HepG2 (cell line): ENCODE measurements around the gene UCN. TPM values are rescaled to one million over a fixed set of nuclear protein-coding genes. Genes with fewer than 3 reads are reported as not detected.

Experiments
- AHR ChIP-seq: IDR thresholded peaks from 2 replicates; pipeline ENCODE4 v1.6.1; 2018; ENCODE audit warnings: missing genetic modification reagents, missing compliant biosample characterization
- ARNT2 ChIP-seq: sonication (generic); formaldehyde crosslinking; IDR thresholded peaks from 2 replicates; pipeline ENCODE4 v1.8.0; 2022; ENCODE audit warnings: mild to moderate bottlenecking, low read depth, missing genetic modification reagents, moderate library complexity
- BORCS8-MEF2B ChIP-seq: sonication (generic); formaldehyde crosslinking; IDR thresholded peaks from 2 replicates; pipeline ENCODE4 v1.8.0; 2022; ENCODE audit warnings: mild to moderate bottlenecking, missing genetic modification reagents
- CHD4 ChIP-seq: fragments of 200-600 bp; sonication (generic); IDR thresholded peaks from 2 replicates; pipeline ENCODE4 v1.7.0; 2017; ENCODE audit warnings: mild to moderate bottlenecking, low read length, borderline replicate concordance
- CREB1 ChIP-seq, 2 experiments: fragments of 450-650 bp in 1 of 2; IDR thresholded peaks; 2 replicates each; pipeline ENCODE4 v1.6.1; 2016 to 2017; ENCODE audit warnings: control low read depth in 1 of 2, mild to moderate bottlenecking in 1 of 2, missing compliant biosample characterization in 1 of 2, missing genetic modification characterization in 1 of 2
- ERF ChIP-seq: IDR thresholded peaks from 2 replicates; pipeline ENCODE4 v1.6.1; 2018; ENCODE audit warnings: missing biosample characterization, missing genetic modification reagents
- FOXJ3 ChIP-seq: sonication (generic); formaldehyde crosslinking; IDR thresholded peaks from 2 replicates; pipeline ENCODE4 v1.4.0; 2020; ENCODE audit warnings: missing genetic modification reagents, mild to moderate bottlenecking, borderline replicate concordance
- HNRNPLL ChIP-seq: fragments of 200-400 bp; formaldehyde crosslinking; IDR thresholded peaks from 2 replicates; pipeline ENCODE4 v1.6.1; 2017; ENCODE audit warnings: mild to moderate bottlenecking, low read depth, low read length; ENCODE audit not compliant: poor library complexity, severe bottlenecking
- NFKBIZ ChIP-seq: IDR thresholded peaks from 2 replicates; pipeline ENCODE4 v1.6.1; 2018; ENCODE audit warnings: missing genetic modification reagents, missing compliant biosample characterization
- RELA ChIP-seq: sonication (generic); formaldehyde crosslinking; IDR thresholded peaks from 2 replicates; pipeline ENCODE4 v1.4.0; 2020; ENCODE audit warnings: missing genetic modification reagents
- STAG1 ChIP-seq: sonication (generic); formaldehyde crosslinking; IDR thresholded peaks from 2 replicates; pipeline ENCODE4 v1.4.0; 2020; ENCODE audit warnings: missing genetic modification reagents
- ZNF251 ChIP-seq: sonication (generic); formaldehyde crosslinking; IDR thresholded peaks from 2 replicates; pipeline ENCODE4 v1.9.0; 2021; ENCODE audit warnings: mild to moderate bottlenecking, missing genetic modification reagents
- ZNF33B ChIP-seq: sonication (generic); formaldehyde crosslinking; IDR thresholded peaks from 2 replicates; pipeline ENCODE4 v1.5.1; 2020; ENCODE audit warnings: mild to moderate bottlenecking, missing genetic modification reagents
- ZNF451 ChIP-seq: sonication (generic); formaldehyde crosslinking; IDR thresholded peaks from 2 replicates; pipeline ENCODE4 v1.5.0; 2020; ENCODE audit warnings: mild to moderate bottlenecking, missing genetic modification reagents
- ZNF501 ChIP-seq: sonication (generic); formaldehyde crosslinking; IDR thresholded peaks from 2 replicates; pipeline ENCODE4 v1.5.1; 2020; ENCODE audit warnings: mild to moderate bottlenecking, moderate library complexity, missing genetic modification reagents
- ZNF75D ChIP-seq: sonication (generic); formaldehyde crosslinking; IDR thresholded peaks from 2 replicates; pipeline ENCODE4 v1.8.1; 2023; ENCODE audit warnings: missing genetic modification reagents, mild to moderate bottlenecking, borderline replicate concordance
- polyA plus RNA-seq, 8 experiments: library from polyadenylated mRNA; depleted of rRNA in 3 of 8; stranded (reverse) in 7 of 8; unstranded in 1 of 8; fragments of >200 nt; fragmentation: Illumina TruSeq in 4 of 8; extraction: Trizol in 4 of 8; gene quantifications; 2 replicates each; pipeline versions ENCODE4 v1.2.1 to v1.2.3, GENCODE V29; 2011 to 2016; ENCODE audit warnings: low read depth in 4 of 8, missing spikeins in 1 of 8, mixed read lengths in 1 of 8; ENCODE audit not compliant: insufficient read depth in 1 of 8
- total RNA-seq, 5 experiments: library from RNA; depleted of rRNA; stranded (reverse); fragments of >200 nt; fragmentation: Illumina TruSeq; extraction: Trizol; gene quantifications; 2 replicates each; pipeline ENCODE4 v1.2.3, GENCODE V29; 2016; ENCODE audit warnings: low read depth in 1 of 5
- TF ChIP-seq, protein P1 (sequence below): sonication (generic); formaldehyde crosslinking; IDR thresholded peaks from 2 replicates; pipeline ENCODE4 v1.8.1; 2023; ENCODE audit warnings: mild to moderate bottlenecking, missing genetic modification reagents
- TF ChIP-seq, protein P2 (sequence below): fragments of 450-650 bp; IDR thresholded peaks from 2 replicates; pipeline ENCODE4 v1.6.1; 2016
- TF ChIP-seq, protein P3 (sequence below): sonication (generic); formaldehyde crosslinking; IDR thresholded peaks from 2 replicates; pipeline ENCODE4 v1.4.0; 2020; ENCODE audit warnings: mild to moderate bottlenecking, missing genetic modification reagents, borderline replicate concordance
- TF ChIP-seq, protein P4 (sequence below): IDR thresholded peaks from 2 replicates; pipeline ENCODE4 v1.6.1; 2018; ENCODE audit warnings: missing genetic modification reagents, mild to moderate bottlenecking, missing compliant biosample characterization

UCN gene
- total and polyA plus RNA-seq, 2 of the 13 experiments (the other 11 are each of a cell fraction or from before 2014, with no cell fraction given): 1.2 to 2.3 TPM

DNA sequence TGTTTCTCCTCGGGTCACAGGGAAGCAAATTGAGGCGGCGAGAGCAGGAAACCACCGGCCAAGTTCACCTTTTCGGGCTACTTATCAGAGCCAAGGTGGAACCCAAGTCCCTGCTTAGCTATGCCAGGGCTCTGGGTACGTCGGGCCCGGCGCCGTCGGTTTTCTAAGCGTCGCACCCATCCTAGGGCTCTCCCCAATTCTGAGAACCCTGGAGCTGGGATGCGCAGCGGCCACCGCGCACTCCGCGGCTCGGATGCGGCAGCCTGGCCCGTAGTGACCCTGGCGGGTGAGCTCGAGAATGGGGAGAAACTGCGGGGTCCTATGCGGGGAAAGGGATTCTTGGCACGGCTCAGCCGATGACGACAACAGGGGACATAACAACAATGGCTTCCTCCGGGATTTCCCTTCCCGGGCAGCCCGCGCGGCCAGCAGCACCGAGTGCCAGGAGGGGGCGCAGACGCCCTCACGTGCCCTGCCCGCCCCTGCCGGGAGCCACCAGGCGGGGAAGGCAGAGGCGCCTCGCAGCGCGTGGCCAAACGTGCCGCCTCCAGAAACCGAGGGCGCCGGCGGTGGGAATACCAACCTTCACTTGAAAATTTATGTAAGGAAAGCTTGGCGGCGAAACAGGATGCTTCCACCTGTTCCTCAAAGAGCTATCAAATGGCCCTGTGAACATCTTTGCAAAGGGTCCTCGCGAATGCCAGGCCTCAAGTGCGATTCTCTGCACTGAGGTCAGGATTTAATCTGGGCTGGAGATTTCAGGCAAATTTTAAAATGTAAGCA is 43.3 kb downstream of the UCN start (continued):
- TF ChIP-seq CREB1 (IDR thresholded peaks at IDR 0.05) (peak; percentile 65), CREB1 (CRISPR knock-in tag; IDR thresholded peaks at IDR 0.05) (no peak; the same call in 1 of the 2 replicates), STAG1 (peak; percentile 64), BORCS8-MEF2B (CRISPR knock-in tag) (peak; percentile 80; the same call in 1 of the 2 replicates), CHD4 (no peak), FOXJ3 (CRISPR knock-in tag) (no peak), ARNT2 (CRISPR knock-in tag) (peak; percentile 85; the same call in 1 of the 2 replicates), ERF (CRISPR knock-in tag) (peak; percentile 84), ZNF251 (no peak), AHR (0 out of 2 replicates have a peak, but pooled peaks have one; percentile 63), ZNF75D (CRISPR knock-in tag) (no peak), ZNF501 (CRISPR knock-in tag) (peak; percentile 31; the same call in 1 of the 2 replicates), ZNF451 (peak; percentile 91), ZNF33B (0 out of 2 replicates have a peak, but pooled peaks have one; percentile 82), HNRNPLL (peak; percentile 52), RELA (peak; percentile 66; the same call in 1 of the 2 replicates), NFKBIZ (CRISPR knock-in tag) (peak; percentile 69; the same call in 1 of the 2 replicates)
- TF ChIP-seq, protein P1, sequence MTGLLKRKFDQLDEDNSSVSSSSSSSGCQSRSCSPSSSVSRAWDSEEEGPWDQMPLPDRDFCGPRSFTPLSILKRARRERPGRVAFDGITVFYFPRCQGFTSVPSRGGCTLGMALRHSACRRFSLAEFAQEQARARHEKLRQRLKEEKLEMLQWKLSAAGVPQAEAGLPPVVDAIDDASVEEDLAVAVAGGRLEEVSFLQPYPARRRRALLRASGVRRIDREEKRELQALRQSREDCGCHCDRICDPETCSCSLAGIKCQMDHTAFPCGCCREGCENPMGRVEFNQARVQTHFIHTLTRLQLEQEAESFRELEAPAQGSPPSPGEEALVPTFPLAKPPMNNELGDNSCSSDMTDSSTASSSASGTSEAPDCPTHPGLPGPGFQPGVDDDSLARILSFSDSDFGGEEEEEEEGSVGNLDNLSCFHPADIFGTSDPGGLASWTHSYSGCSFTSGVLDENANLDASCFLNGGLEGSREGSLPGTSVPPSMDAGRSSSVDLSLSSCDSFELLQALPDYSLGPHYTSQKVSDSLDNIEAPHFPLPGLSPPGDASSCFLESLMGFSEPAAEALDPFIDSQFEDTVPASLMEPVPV (CRISPR knock-in tag): no peak; the same call in 1 of the 2 replicates
- TF ChIP-seq, protein P2, sequence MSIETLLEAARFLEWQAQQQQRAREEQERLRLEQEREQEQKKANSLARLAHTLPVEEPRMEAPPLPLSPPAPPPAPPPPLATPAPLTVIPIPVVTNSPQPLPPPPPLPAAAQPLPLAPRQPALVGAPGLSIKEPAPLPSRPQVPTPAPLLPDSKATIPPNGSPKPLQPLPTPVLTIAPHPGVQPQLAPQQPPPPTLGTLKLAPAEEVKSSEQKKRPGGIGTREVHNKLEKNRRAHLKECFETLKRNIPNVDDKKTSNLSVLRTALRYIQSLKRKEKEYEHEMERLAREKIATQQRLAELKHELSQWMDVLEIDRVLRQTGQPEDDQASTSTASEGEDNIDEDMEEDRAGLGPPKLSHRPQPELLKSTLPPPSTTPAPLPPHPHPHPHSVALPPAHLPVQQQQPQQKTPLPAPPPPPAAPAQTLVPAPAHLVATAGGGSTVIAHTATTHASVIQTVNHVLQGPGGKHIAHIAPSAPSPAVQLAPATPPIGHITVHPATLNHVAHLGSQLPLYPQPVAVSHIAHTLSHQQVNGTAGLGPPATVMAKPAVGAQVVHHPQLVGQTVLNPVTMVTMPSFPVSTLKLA: no peak
- TF ChIP-seq, protein P3, sequence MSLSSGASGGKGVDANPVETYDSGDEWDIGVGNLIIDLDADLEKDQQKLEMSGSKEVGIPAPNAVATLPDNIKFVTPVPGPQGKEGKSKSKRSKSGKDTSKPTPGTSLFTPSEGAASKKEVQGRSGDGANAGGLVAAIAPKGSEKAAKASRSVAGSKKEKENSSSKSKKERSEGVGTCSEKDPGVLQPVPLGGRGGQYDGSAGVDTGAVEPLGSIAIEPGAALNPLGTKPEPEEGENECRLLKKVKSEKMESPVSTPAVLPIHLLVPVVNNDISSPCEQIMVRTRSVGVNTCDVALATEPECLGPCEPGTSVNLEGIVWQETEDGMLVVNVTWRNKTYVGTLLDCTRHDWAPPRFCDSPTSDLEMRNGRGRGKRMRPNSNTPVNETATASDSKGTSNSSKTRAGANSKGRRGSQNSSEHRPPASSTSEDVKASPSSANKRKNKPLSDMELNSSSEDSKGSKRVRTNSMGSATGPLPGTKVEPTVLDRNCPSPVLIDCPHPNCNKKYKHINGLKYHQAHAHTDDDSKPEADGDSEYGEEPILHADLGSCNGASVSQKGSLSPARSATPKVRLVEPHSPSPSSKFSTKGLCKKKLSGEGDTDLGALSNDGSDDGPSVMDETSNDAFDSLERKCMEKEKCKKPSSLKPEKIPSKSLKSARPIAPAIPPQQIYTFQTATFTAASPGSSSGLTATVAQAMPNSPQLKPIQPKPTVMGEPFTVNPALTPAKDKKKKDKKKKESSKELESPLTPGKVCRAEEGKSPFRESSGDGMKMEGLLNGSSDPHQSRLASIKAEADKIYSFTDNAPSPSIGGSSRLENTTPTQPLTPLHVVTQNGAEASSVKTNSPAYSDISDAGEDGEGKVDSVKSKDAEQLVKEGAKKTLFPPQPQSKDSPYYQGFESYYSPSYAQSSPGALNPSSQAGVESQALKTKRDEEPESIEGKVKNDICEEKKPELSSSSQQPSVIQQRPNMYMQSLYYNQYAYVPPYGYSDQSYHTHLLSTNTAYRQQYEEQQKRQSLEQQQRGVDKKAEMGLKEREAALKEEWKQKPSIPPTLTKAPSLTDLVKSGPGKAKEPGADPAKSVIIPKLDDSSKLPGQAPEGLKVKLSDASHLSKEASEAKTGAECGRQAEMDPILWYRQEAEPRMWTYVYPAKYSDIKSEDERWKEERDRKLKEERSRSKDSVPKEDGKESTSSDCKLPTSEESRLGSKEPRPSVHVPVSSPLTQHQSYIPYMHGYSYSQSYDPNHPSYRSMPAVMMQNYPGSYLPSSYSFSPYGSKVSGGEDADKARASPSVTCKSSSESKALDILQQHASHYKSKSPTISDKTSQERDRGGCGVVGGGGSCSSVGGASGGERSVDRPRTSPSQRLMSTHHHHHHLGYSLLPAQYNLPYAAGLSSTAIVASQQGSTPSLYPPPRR (CRISPR knock-in tag): peak; percentile 48; the same call in 1 of the 2 replicates
- TF ChIP-seq, protein P4, sequence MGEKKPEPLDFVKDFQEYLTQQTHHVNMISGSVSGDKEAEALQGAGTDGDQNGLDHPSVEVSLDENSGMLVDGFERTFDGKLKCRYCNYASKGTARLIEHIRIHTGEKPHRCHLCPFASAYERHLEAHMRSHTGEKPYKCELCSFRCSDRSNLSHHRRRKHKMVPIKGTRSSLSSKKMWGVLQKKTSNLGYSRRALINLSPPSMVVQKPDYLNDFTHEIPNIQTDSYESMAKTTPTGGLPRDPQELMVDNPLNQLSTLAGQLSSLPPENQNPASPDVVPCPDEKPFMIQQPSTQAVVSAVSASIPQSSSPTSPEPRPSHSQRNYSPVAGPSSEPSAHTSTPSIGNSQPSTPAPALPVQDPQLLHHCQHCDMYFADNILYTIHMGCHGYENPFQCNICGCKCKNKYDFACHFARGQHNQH (CRISPR knock-in tag): 0 out of 2 replicates have a peak, but pooled peaks have one; percentile 59
